GM23338 (cell line): Measurements from ENCODE around the gene TYSND1. TPM values are rescaled to one million over a fixed set of nuclear protein-coding genes. Genes with fewer than 3 reads are reported as not detected.

Experiments used
- ATAC-seq: fragments of 200-7000 bp; cut with Tn5 transposase; 3 replicates; pipeline ENCODE4 v1.9.1; 2020
- DNase-seq: peaks from one replicate; pipeline ENCODE4 v3.0.0-alpha.2; 2015; ENCODE audit warnings: low spot score
- H2AFZ ChIP-seq: fragments of 200-600 bp; sonication (generic); 2 replicates; pipeline ENCODE4 v1.8.0; 2016; ENCODE audit warnings: antibody characterized with exemption, mild to moderate bottlenecking, moderate library complexity
- H3F3A ChIP-seq: fragments of 200-600 bp; sonication (generic); replicated peaks from 2 replicates; pipeline ENCODE4 v1.8.0; 2017; ENCODE audit warnings: antibody characterized with exemption, mixed run types, low read depth
- H3K27ac ChIP-seq: fragments of 200-600 bp; sonication (generic); 2 replicates; pipeline ENCODE4 v1.6.1; 2016; ENCODE audit warnings: low read depth
- H3K27me3 ChIP-seq: fragments of 200-600 bp; sonication (generic); 2 replicates; pipeline ENCODE4 v1.8.0; 2016; ENCODE audit warnings: mild to moderate bottlenecking, mixed run types, moderate library complexity; ENCODE audit not compliant: insufficient read depth
- H3K36me3 ChIP-seq: fragments of 200-600 bp; sonication (generic); 2 replicates; pipeline ENCODE4 v1.8.0; 2016; ENCODE audit warnings: mild to moderate bottlenecking; ENCODE audit not compliant: insufficient read depth
- H3K4me1 ChIP-seq: fragments of 200-600 bp; sonication (generic); 2 replicates; pipeline ENCODE4 v1.8.0; 2016; ENCODE audit warnings: mild to moderate bottlenecking, moderate library complexity; ENCODE audit not compliant: insufficient read depth
- H3K4me2 ChIP-seq: fragments of 200-600 bp; sonication (generic); 2 replicates; pipeline ENCODE4 v1.7.1; 2017; ENCODE audit warnings: mixed run types
- H3K4me3 ChIP-seq: fragments of 200-600 bp; sonication (generic); 2 replicates; pipeline ENCODE4 v1.6.1; 2016; ENCODE audit warnings: mixed run types
- H3K79me2 ChIP-seq: fragments of 200-600 bp; sonication (generic); replicated peaks from 2 replicates; pipeline ENCODE4 v1.8.0; 2017; ENCODE audit warnings: mild to moderate bottlenecking; ENCODE audit not compliant: insufficient read depth
- H3K9me2 ChIP-seq: fragments of 200-600 bp; sonication (generic); 2 replicates; pipeline ENCODE4 v1.8.0; 2017; ENCODE audit not compliant: insufficient read depth
- H4K20me1 ChIP-seq: fragments of 200-600 bp; sonication (generic); replicated peaks from 2 replicates; pipeline ENCODE4 v1.8.0; 2017; ENCODE audit warnings: mild to moderate bottlenecking; ENCODE audit not compliant: insufficient read depth
- H3K27ac Mint-ChIP-seq: 2 replicates; pipeline ENCODE4 v1.8.0; 2020; ENCODE audit warnings: inconsistent platforms, mild to moderate bottlenecking, moderate library complexity, mixed read lengths
- H3K27me3 Mint-ChIP-seq: 3 replicates; pipeline ENCODE4 v1.8.0; 2022; ENCODE audit warnings: low read depth, mild to moderate bottlenecking, moderate library complexity, mixed read lengths, inconsistent platforms; ENCODE audit not compliant: insufficient read depth, poor library complexity
- H3K36me3 Mint-ChIP-seq: 3 replicates; pipeline ENCODE4 v1.8.0; 2021; ENCODE audit warnings: low read depth, mild to moderate bottlenecking, inconsistent platforms, moderate library complexity, mixed read lengths
- H3K4me1 Mint-ChIP-seq: 3 replicates; pipeline ENCODE4 v1.8.0; 2020; ENCODE audit warnings: mild to moderate bottlenecking, inconsistent platforms, mixed read lengths
- H3K4me3 Mint-ChIP-seq: 3 replicates; pipeline ENCODE4 v1.8.0; 2021; ENCODE audit warnings: moderate library complexity, mild to moderate bottlenecking, inconsistent platforms, mixed read lengths
- H3K9me3 Mint-ChIP-seq: 3 replicates; pipeline ENCODE4 v1.8.0; 2020; ENCODE audit warnings: moderate library complexity, mild to moderate bottlenecking, inconsistent platforms, mixed read lengths
- CREB1 ChIP-seq: fragments of 250-450 bp; sonication (Bioruptor Pico); IDR thresholded peaks from 2 replicates; pipeline ENCODE4 v1.5.0; 2020; ENCODE audit warnings: low read depth, mild to moderate bottlenecking, moderate library complexity
- CTCF ChIP-seq, 2 experiments: fragments of 200-600 bp in 1 of 2; sonication (generic) in 1 of 2; conservative IDR thresholded peaks; 2 replicates each; pipeline versions ENCODE4 v1.5.1 to v1.6.1; 2016 to 2017; ENCODE audit warnings: antibody characterized with exemption in 2 of 2, low read depth in 2 of 2, mild to moderate bottlenecking in 2 of 2, moderate library complexity in 1 of 2
- EZH2 ChIP-seq: fragments of 200-600 bp; sonication (generic); IDR thresholded peaks from one replicate; pipeline ENCODE4 v1.8.0; 2017; ENCODE audit warnings: antibody characterized with exemption, mild to moderate bottlenecking, low read depth; ENCODE audit not compliant: unreplicated experiment
- EZH2phosphoT487 ChIP-seq: fragments of 200-600 bp; sonication (generic); IDR thresholded peaks from one replicate; pipeline ENCODE4 v1.8.1; 2018; ENCODE audit warnings: antibody characterized with exemption; ENCODE audit not compliant: unreplicated experiment
- JUNB ChIP-seq: IDR thresholded peaks from one replicate; pipeline ENCODE4 v1.6.1; 2016; ENCODE audit warnings: antibody characterized with exemption; ENCODE audit not compliant: unreplicated experiment
- NANOG ChIP-seq: IDR thresholded peaks from 2 replicates; pipeline ENCODE4 v1.6.1; 2016; ENCODE audit warnings: antibody characterized with exemption, borderline replicate concordance
- POLR2AphosphoS5 ChIP-seq: IDR thresholded peaks from 2 replicates; pipeline ENCODE4 v1.6.1; 2016; ENCODE audit warnings: antibody characterized with exemption, low read depth
- REST ChIP-seq: IDR thresholded peaks from one replicate; pipeline ENCODE4 v1.6.1; 2018; ENCODE audit warnings: antibody characterized with exemption; ENCODE audit not compliant: unreplicated experiment
- STAT1 ChIP-seq: IDR thresholded peaks from one replicate; pipeline ENCODE4 v1.6.1; 2016; ENCODE audit warnings: antibody characterized with exemption; ENCODE audit not compliant: unreplicated experiment
- ZNF114 ChIP-seq: fragments of 250-450 bp; sonication (Bioruptor Pico); IDR thresholded peaks from 2 replicates; pipeline ENCODE4 v1.5.0; 2020; ENCODE audit warnings: mild to moderate bottlenecking, moderate library complexity
- ZNF331 ChIP-seq: fragments of 250-450 bp; sonication (Bioruptor Pico); IDR thresholded peaks from 2 replicates; pipeline ENCODE4 v1.5.0; 2020; ENCODE audit warnings: low read depth, mild to moderate bottlenecking, moderate library complexity
- ZNF462 ChIP-seq: fragments of 250-450 bp; sonication (Bioruptor Pico); IDR thresholded peaks from 2 replicates; pipeline ENCODE4 v1.5.0; 2020; ENCODE audit warnings: mild to moderate bottlenecking, moderate library complexity
- polyA plus RNA-seq: library from polyadenylated mRNA; unstranded; fragments of >200 nt; fragmentation: Nextera tagmentation; extraction: Ambion mirVana; gene quantifications from 2 replicates; pipeline ENCODE4 v1.2.1, GENCODE V29; 2016
- total RNA-seq: library from RNA; depleted of rRNA; stranded (reverse); fragments of >200 nt; shearing (Covaris generic); gene quantifications from 2 replicates; pipeline ENCODE4 v1.2.3, GENCODE V29; 2014
- TF ChIP-seq, protein P1 (sequence below): IDR thresholded peaks from 2 replicates; pipeline ENCODE4 v1.6.1; 2016; ENCODE audit warnings: antibody characterized with exemption

The TYSND1 gene
- total and polyA plus RNA-seq, 2 experiments from 2014 or later, result 5.2 to 19.5 TPM

DNA sequence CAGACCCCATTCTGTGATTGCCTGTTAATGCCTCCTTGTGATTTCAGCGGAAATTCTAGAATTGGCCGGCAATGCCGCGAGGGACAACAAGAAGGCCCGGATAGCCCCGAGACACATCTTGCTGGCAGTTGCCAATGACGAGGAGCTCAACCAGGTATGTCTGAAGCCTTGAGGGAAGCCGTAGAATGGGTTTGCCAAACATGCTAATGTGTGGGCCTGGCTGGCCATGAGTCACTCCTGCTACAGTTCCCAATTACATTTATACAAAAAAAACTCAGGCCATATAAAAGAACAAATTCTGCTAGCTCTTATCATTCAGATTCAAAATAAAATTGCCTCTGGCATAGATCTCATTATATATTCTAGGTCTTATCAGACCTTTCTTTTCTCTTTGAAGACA is 56.5 kb downstream of the TYSND1 start:
- Histone ChIP-seq H3K4me1 (no peaks in the 10 kb centered on the region), H3K36me3 (no peaks in the 10 kb centered on the region), H3K9me2 (no peaks in the 10 kb centered on the region), H3K27ac (no peak overlapping the region), H4K20me1 (no peaks in the 10 kb centered on the region), H3K4me2 (no peak overlapping the region), H3F3A (no peaks in the 10 kb centered on the region), H2AFZ (no peak overlapping the region), H3K27me3 (no peaks in the 10 kb centered on the region), H3K79me2 (no peaks in the 10 kb centered on the region), H3K4me3 (no peak overlapping the region)
- Mint-ChIP-seq H3K27me3 (peaks cover 2% of the 10 kb centered on the region), H3K27ac (no peak overlapping the region), H3K4me3 (no peak overlapping the region), H3K9me3 (no peaks in the 10 kb centered on the region), H3K36me3 (peaks cover 16% of the 10 kb centered on the region), H3K4me1 (peaks cover 2% of the 10 kb centered on the region; the same call in 1 of the 3 replicates)
- TF ChIP-seq NANOG (no peak), REST (no peak), CTCF (conservative IDR thresholded peaks at IDR 0.05; ENCODE audit: low read depth in 2 of 2) (no peak), EZH2phosphoT487 (no peak), EZH2 (no peak), ZNF462 (CRISPR knock-in tag) (no peak), ZNF331 (CRISPR knock-in tag) (no peak), ZNF114 (no peak), STAT1 (no peak), POLR2AphosphoS5 (no peak), JUNB (no peak), CREB1 (CRISPR knock-in tag) (no peak)
- TF ChIP-seq, protein P1, sequence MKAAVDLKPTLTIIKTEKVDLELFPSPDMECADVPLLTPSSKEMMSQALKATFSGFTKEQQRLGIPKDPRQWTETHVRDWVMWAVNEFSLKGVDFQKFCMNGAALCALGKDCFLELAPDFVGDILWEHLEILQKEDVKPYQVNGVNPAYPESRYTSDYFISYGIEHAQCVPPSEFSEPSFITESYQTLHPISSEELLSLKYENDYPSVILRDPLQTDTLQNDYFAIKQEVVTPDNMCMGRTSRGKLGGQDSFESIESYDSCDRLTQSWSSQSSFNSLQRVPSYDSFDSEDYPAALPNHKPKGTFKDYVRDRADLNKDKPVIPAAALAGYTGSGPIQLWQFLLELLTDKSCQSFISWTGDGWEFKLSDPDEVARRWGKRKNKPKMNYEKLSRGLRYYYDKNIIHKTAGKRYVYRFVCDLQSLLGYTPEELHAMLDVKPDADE, result no peak
- no peak for ATAC-seq
- DNase-seq, result no peak
